ENCODE data around the gene ERVK3-1. TPM values are rescaled to one million over a fixed set of nuclear protein-coding genes. Genes with fewer than 3 reads are reported as not detected.

ERVK3-1 gene
- total RNA-seq, 6 experiments from 2014 or later: 12.4 to 44.7 (median 15.8) TPM

DNA sequence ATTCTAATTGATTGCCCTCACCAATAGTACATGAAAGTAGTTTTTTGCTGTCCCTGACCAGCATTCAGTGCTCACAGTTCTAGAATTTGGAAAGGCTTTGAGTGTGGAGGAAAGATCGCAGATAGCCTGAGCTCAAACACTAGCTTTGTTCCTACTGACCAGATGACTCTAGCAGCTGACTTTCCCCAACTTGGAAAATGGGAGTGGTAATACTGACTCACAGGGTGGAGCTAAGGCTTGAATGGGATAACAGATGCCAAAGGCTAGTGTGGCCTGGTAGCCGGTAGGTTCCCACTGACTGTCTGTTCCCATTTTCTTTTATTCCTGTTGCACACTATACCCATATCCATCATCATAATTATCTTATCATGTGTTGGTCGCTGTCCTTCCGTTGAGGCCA lies 25.3 kb downstream of the ERVK3-1 start:
- intact Hi-C loops (cut with DNase I): no loop called here
- TF ChIP-seq, protein P1, sequence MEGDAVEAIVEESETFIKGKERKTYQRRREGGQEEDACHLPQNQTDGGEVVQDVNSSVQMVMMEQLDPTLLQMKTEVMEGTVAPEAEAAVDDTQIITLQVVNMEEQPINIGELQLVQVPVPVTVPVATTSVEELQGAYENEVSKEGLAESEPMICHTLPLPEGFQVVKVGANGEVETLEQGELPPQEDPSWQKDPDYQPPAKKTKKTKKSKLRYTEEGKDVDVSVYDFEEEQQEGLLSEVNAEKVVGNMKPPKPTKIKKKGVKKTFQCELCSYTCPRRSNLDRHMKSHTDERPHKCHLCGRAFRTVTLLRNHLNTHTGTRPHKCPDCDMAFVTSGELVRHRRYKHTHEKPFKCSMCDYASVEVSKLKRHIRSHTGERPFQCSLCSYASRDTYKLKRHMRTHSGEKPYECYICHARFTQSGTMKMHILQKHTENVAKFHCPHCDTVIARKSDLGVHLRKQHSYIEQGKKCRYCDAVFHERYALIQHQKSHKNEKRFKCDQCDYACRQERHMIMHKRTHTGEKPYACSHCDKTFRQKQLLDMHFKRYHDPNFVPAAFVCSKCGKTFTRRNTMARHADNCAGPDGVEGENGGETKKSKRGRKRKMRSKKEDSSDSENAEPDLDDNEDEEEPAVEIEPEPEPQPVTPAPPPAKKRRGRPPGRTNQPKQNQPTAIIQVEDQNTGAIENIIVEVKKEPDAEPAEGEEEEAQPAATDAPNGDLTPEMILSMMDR (IDR thresholded peaks at IDR 0.05): no peak
- TF ChIP-seq POLR2A (IDR thresholded peaks at IDR 0.05): peak; percentile 33
- H3K9me3 ChIP-seq: no peaks in the 10 kb centered on the region
- H3K4me3 ChIP-seq: no peak overlapping the region
- H3K27ac ChIP-seq: peak overlapping the region in 2 of 3 donors; percentile 9 to 20
- no peaks in the 10 kb centered on the region for H3K36me3 ChIP-seq
- no peak for DNase-seq
- H3K27me3 ChIP-seq: no peaks in the 10 kb centered on the region
- peak; percentile 10 to 44 (median 12) for ATAC-seq
- peaks cover 0 to 32% (median 6%) of the 10 kb centered on the region in 4 donors for H3K4me1 ChIP-seq
- 42% methylated on average over 4 of the region's 4 CpGs for WGBS (ENCODE audit: insufficient coverage, low coverage, low lambda C conversion rate, missing lambda C conversion rate)

DNA sequence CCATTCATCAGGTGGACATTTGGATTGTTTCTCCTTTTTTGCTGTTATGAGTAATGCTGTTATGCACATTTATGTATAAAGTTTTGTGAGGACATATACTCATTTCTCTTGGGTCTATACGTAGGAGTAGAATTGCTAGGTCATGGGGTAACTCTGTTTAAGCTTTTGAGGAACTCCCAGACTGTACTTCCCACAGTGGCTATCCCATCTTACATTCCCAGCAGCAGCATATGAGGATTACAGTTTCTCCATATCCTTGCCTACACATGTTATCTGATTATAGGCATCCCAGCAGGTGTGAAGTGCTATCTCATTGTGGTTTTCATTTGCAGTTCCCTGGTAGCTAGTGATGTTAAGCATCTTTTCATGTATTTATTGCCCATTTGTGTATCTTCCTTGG lies 27.5 kb downstream of the ERVK3-1 start:
- no peaks in the 10 kb centered on the region for H3K27me3 ChIP-seq
- no peak overlapping the region for H3K4me3 ChIP-seq
- H3K27ac ChIP-seq: no peak overlapping the region
- no peaks in the 10 kb centered on the region for H3K9me3 ChIP-seq
- H3K36me3 ChIP-seq: no peaks in the 10 kb centered on the region
- ATAC-seq: no peak
- 67% methylated on average over 1 of the region's 1 CpG for WGBS (ENCODE audit: insufficient coverage, low coverage, low lambda C conversion rate, missing lambda C conversion rate)
- peaks cover 0 to 43% (median 12%) of the 10 kb centered on the region in 4 donors for H3K4me1 ChIP-seq
- no peak for TF ChIP-seq POLR2A (IDR thresholded peaks at IDR 0.05)
- TF ChIP-seq, protein P1 (IDR thresholded peaks at IDR 0.05): no peak
- intact Hi-C loops (cut with DNase I): no loop called here
- no peak for DNase-seq

DNA sequence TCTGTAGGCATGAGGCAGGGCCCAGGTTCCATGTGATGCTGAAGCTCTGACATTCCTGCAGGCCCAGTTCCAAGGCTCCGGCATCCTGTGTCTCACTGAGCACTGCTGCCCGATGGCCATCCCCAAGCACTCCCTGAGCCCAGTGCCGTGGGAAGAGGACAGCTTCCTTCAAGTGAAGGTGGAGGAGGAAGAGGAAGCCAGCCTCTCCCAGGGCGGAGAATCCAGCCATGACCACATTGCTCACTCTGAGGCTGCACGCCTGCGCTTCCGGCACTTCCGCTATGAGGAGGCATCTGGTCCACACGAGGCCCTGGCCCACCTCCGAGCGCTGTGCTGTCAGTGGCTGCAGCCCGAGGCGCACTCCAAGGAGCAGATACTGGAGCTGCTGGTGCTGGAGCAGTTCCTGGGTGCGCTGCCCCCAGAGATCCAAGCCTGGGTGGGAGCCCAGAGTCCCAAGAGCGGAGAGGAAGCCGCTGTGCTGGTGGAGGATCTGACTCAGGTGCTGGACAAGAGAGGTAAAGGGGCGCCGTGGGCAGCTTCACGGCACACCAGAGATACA lies 29.6 kb downstream of the ERVK3-1 start:
- Histone ChIP-seq H3K36me3 (peaks cover 0 to 7% (median 0%) of the 10 kb centered on the region in 4 donors), H3K9me3 (no peaks in the 10 kb centered on the region), H3K27ac (no peak overlapping the region), H3K27me3 (no peaks in the 10 kb centered on the region), H3K4me1 (peaks cover 0 to 32% (median 9%) of the 10 kb centered on the region in 4 donors), H3K4me3 (no peak overlapping the region)
- no CpG with 5 or more reads among the region's 19 CpGs for WGBS (ENCODE audit: insufficient coverage, low coverage, low lambda C conversion rate, missing lambda C conversion rate)
- intact Hi-C loops (cut with DNase I): no loop called here
- no peak for ATAC-seq
- DNase-seq: no peak
- TF ChIP-seq, protein P1 (IDR thresholded peaks at IDR 0.05): no peak
- no peak for TF ChIP-seq POLR2A (IDR thresholded peaks at IDR 0.05)

DNA sequence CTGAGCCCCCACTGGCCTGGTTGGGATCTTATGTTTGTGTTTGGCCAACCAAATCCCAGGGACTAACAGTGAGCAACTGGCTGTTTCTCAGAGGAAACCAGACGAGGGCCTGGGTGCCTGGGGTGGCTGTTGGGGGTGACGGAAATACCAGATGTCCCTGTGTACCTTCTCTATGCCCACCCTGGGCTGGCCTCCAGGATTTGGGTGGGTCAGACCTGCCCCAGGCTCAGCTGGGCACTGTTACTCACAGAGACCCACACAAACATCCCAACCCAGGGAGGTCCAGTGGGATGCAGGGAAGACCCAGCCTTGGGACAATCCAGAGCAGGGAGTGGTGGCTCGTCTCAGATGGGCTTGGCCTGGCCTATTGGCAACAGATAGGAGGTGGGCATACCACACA lies 30.5 kb downstream of the ERVK3-1 start:
- peak overlapping the region in 2 of 3 donors; percentile 72 to 86 for H3K27ac ChIP-seq
- no peak overlapping the region for H3K4me3 ChIP-seq
- intact Hi-C loops (cut with DNase I): no loop called here
- peaks cover 0 to 7% (median 0%) of the 10 kb centered on the region in 4 donors for H3K36me3 ChIP-seq
- no peak for TF ChIP-seq POLR2A (IDR thresholded peaks at IDR 0.05)
- TF ChIP-seq, protein P1 (IDR thresholded peaks at IDR 0.05): no peak
- ATAC-seq (no peak), DNase-seq (no peak)
- 60% methylated on average over 1 of the region's 3 CpGs for whole genome bisulfite sequencing (ENCODE audit: insufficient coverage, low coverage, low lambda C conversion rate, missing lambda C conversion rate)
- H3K27me3 ChIP-seq: no peaks in the 10 kb centered on the region
- H3K9me3 ChIP-seq: no peaks in the 10 kb centered on the region
- H3K4me1 ChIP-seq: peaks cover 0 to 24% (median 9%) of the 10 kb centered on the region in 4 donors
